ENCODE measurements around the gene UBE2O. TPM values are rescaled to one million over a fixed set of nuclear protein-coding genes. Genes with fewer than 3 reads are reported as not detected.

Gene UBE2O
- total and polyA plus RNA-seq, 10 donors: 7.2 to 55.9 (median 30.4) TPM

GRCh38 chr17:76487451-76488192, 34.7 kb upstream of the UBE2O start:
- Histone ChIP-seq H3K27ac (peak overlapping the region in 4 of 8 donors; percentile 41 to 98 (median 71)), H3K36me3 (peaks cover 0 to 20% (median 8%) of the 10 kb centered on the region in 6 donors), H3K4me3 (no peak overlapping the region), H3K4me1 (peaks cover 24 to 100% (median 78%) of the 10 kb centered on the region in 6 donors), H3K9me3 (no peaks in the 10 kb centered on the region), H3K27me3 (replicated peaks in 1 of 7) (no peaks in the 10 kb centered on the region)
- TF ChIP-seq POLR2AphosphoS5 (IDR thresholded peaks at IDR 0.05) (peak; percentile 4 to 71 (median 42)), POLR2A (IDR thresholded peaks at IDR 0.05) (no peak)
- intact Hi-C loops (cut with DNase I; ENCODE audit: low total_unique reads): no loop called here
- DNase-seq: no peak
- WGBS, 5 donors: 92 to 98% (median 95%) methylated on average over 22 of the region's 22 CpGs

- Histone ChIP-seq H3K36me3 (peaks cover 0 to 38% (median 8%) of the 10 kb centered on the region in 6 donors), H3K27ac (peak overlapping the region in 6 of 8 donors; percentile 35 to 98 (median 89)), H3K9me3 (no peaks in the 10 kb centered on the region), H3K27me3 (replicated peaks in 1 of 7) (no peaks in the 10 kb centered on the region), H3K4me1 (peaks cover 12 to 100% (median 75%) of the 10 kb centered on the region in 6 donors), H3K4me3 (no peak overlapping the region)
- intact Hi-C loops (cut with DNase I; ENCODE audit: low total_unique reads): no loop called here
- 26 to 45% (median 29%) methylated on average over 11 of the region's 11 CpGs for WGBS, 5 donors
- no peak for DNase-seq
- TF ChIP-seq POLR2A (IDR thresholded peaks at IDR 0.05) (no peak), POLR2AphosphoS5 (IDR thresholded peaks at IDR 0.05) (peak in 2 of 3 donors; percentile 71 to 87)
Measured at GRCh38 chr17:76485569-76485968, 32.6 kb upstream of the UBE2O start.

GRCh38 chr17:76484228-76484725, 31.3 kb upstream of the UBE2O start:
- TF ChIP-seq POLR2A (IDR thresholded peaks at IDR 0.05) (no peak), CTCF (IDR thresholded peaks at IDR 0.05 in 8 of 11, conservative IDR thresholded peaks at IDR 0.05 in 3 of 11) (no peak), POLR2AphosphoS5 (IDR thresholded peaks at IDR 0.05) (peak in 2 of 3 donors; percentile 21 to 36)
- Histone ChIP-seq H3K4me3 (no peak overlapping the region), H3K9me3 (no peaks in the 10 kb centered on the region), H3K27ac (peak overlapping the region in 7 of 8 donors; percentile 8 to 98 (median 88)), H3K36me3 (peaks cover 0 to 49% (median 12%) of the 10 kb centered on the region in 6 donors), H3K27me3 (replicated peaks in 1 of 7) (no peaks in the 10 kb centered on the region), H3K4me1 (peaks cover 16 to 99% (median 71%) of the 10 kb centered on the region in 6 donors)
- intact Hi-C loops (cut with DNase I; ENCODE audit: low total_unique reads): no loop called here
- WGBS, 5 donors: 79 to 85% (median 81%) methylated on average over 11 of the region's 11 CpGs
- DNase-seq: no peak

- TF ChIP-seq CTCF (IDR thresholded peaks at IDR 0.05 in 8 of 11, conservative IDR thresholded peaks at IDR 0.05 in 3 of 11) (no peak), POLR2AphosphoS5 (IDR thresholded peaks at IDR 0.05) (peak; percentile 69 to 78 (median 78))
- peaks cover 0 to 61% (median 35%) of the 10 kb centered on the region in 6 donors for H3K36me3 ChIP-seq
- H3K9me3 ChIP-seq: no peaks in the 10 kb centered on the region
- H3K4me1 ChIP-seq: peaks cover 12 to 75% (median 59%) of the 10 kb centered on the region in 6 donors
- intact Hi-C loops (cut with DNase I; ENCODE audit: low total_unique reads): no loop called here
- H3K27ac ChIP-seq: peak overlapping the region; percentile 56 to 98 (median 84)
- peak overlapping the region in 6 of 8 donors; percentile 6 to 62 (median 28) for H3K4me3 ChIP-seq
- no peaks in the 10 kb centered on the region for H3K27me3 ChIP-seq (replicated peaks in 1 of 7)
- WGBS, 5 donors: 52 to 56% (median 55%) methylated on average over 15 to 21 of the region's 21 CpGs
- peak; percentile 89 for DNase-seq
Measured at GRCh38 chr17:76481071-76481655, 28.2 kb upstream of the UBE2O start.

All from spleen (tissue), 11 donors.